Mesothelial cell of epicardium (in vitro differentiated cells): ENCODE data around the gene CDH19. TPM values are rescaled to one million over a fixed set of nuclear protein-coding genes. Genes with fewer than 3 reads are reported as not detected.
A peak's percentile ranks its signal among the peaks of the same experiment; 100 is the strongest.

Source experiments
- DNase-seq, 2 experiments: peaks; one replicate each; pipeline ENCODE4 v3.0.0; 2021; ENCODE audit warnings: low spot score in 2 of 2; ENCODE audit not compliant: unreplicated experiment in 2 of 2
- H3K27ac Mint-ChIP-seq: 2 replicates; pipeline ENCODE4 v1.8.0; 2021; ENCODE audit warnings: mixed read lengths
- H3K27me3 Mint-ChIP-seq: 2 replicates; pipeline ENCODE4 v1.8.0; 2021; ENCODE audit warnings: low read depth, mixed read lengths
- H3K36me3 Mint-ChIP-seq: 2 replicates; pipeline ENCODE4 v1.8.0; 2021; ENCODE audit warnings: mixed read lengths
- H3K4me1 Mint-ChIP-seq: 2 replicates; pipeline ENCODE4 v1.8.0; 2021; ENCODE audit warnings: mixed read lengths
- H3K4me3 Mint-ChIP-seq: 2 replicates; pipeline ENCODE4 v1.8.0; 2021; ENCODE audit warnings: mild to moderate bottlenecking, moderate library complexity, mixed read lengths
- H3K9me3 Mint-ChIP-seq: 2 replicates; pipeline ENCODE4 v1.8.0; 2021; ENCODE audit warnings: mixed read lengths
- CTCF ChIP-seq: fragments of 200-600 bp; sonication (generic); IDR thresholded peaks from one replicate; pipeline ENCODE4 v1.5.0; 2021; ENCODE audit warnings: antibody characterized with exemption; ENCODE audit not compliant: unreplicated experiment
- total RNA-seq: library from RNA; stranded (reverse); gene quantifications from 3 replicates; pipeline ENCODE4 v1.2.1, GENCODE V29; 2021

CDH19 gene
- total RNA-seq, 1 donor from 2014 or later, result not detected

- no peaks in the 10 kb centered on the region for H3K9me3 Mint-ChIP-seq
- H3K27ac Mint-ChIP-seq, result no peak overlapping the region
- no peaks in the 10 kb centered on the region for H3K36me3 Mint-ChIP-seq
- DNase-seq, result no peak
- no peak overlapping the region for H3K4me3 Mint-ChIP-seq
- H3K4me1 Mint-ChIP-seq, result no peaks in the 10 kb centered on the region
- peaks cover 6% of the 10 kb centered on the region for H3K27me3 Mint-ChIP-seq
- no peak for TF ChIP-seq CTCF
Measured at GRCh38 chr18:66555585-66555984, 48.3 kb downstream of the CDH19 start.

- Mint-ChIP-seq H3K36me3 (no peaks in the 10 kb centered on the region), H3K4me1 (no peaks in the 10 kb centered on the region), H3K27ac (no peak overlapping the region), H3K4me3 (no peak overlapping the region), H3K27me3 (peaks cover 6% of the 10 kb centered on the region), H3K9me3 (no peaks in the 10 kb centered on the region)
- no peak for TF ChIP-seq CTCF
- no peak for DNase-seq
Measured at GRCh38 chr18:66553824-66554223, 50.1 kb downstream of the CDH19 start.

GRCh38 chr18:66550366-66550765, 53.5 kb downstream of the CDH19 start:
- DNase-seq, result no peak
- Mint-ChIP-seq H3K9me3 (no peaks in the 10 kb centered on the region), H3K36me3 (no peaks in the 10 kb centered on the region), H3K4me3 (no peak overlapping the region), H3K27me3 (no peaks in the 10 kb centered on the region), H3K4me1 (no peaks in the 10 kb centered on the region), H3K27ac (no peak overlapping the region)
- no peak for TF ChIP-seq CTCF

- Mint-ChIP-seq H3K9me3 (no peaks in the 10 kb centered on the region), H3K36me3 (no peaks in the 10 kb centered on the region), H3K27ac (no peak overlapping the region)
Measured at GRCh38 chr18:66548747-66549146, 55.1 kb downstream of the CDH19 start.

GRCh38 chr18:66534110-66534509, 69.8 kb downstream of the CDH19 start:
- no peak for DNase-seq
- H3K36me3 Mint-ChIP-seq, result no peaks in the 10 kb centered on the region
- no peak overlapping the region for H3K27ac Mint-ChIP-seq
- no peak overlapping the region for H3K4me3 Mint-ChIP-seq
- TF ChIP-seq CTCF, result no peak
- no peaks in the 10 kb centered on the region for H3K4me1 Mint-ChIP-seq
- H3K27me3 Mint-ChIP-seq, result no peaks in the 10 kb centered on the region
- no peaks in the 10 kb centered on the region for H3K9me3 Mint-ChIP-seq

More at GRCh38 chr18:66548747-66549146, 55.1 kb downstream of the CDH19 start:
- no peaks in the 10 kb centered on the region for H3K4me1 Mint-ChIP-seq
- no peaks in the 10 kb centered on the region for H3K27me3 Mint-ChIP-seq
- no peak for DNase-seq
- peak; percentile 14 for TF ChIP-seq CTCF
- H3K4me3 Mint-ChIP-seq, result no peak overlapping the region

- H3K9me3 Mint-ChIP-seq, result no peaks in the 10 kb centered on the region
Measured at GRCh38 chr18:66533693-66534092, 70.2 kb downstream of the CDH19 start.

More at GRCh38 chr18:66533693-66534092, 70.2 kb downstream of the CDH19 start:
- no peak overlapping the region for H3K4me3 Mint-ChIP-seq
- no peaks in the 10 kb centered on the region for H3K27me3 Mint-ChIP-seq
- peak; percentile 30 for TF ChIP-seq CTCF
- H3K36me3 Mint-ChIP-seq, result no peaks in the 10 kb centered on the region
- no peaks in the 10 kb centered on the region for H3K4me1 Mint-ChIP-seq
- no peak for DNase-seq
- H3K27ac Mint-ChIP-seq, result no peak overlapping the region
